Measurements from ENCODE around the gene OTOP3.
"Not testable (repeated sequence)": the region's sequence is repeated elsewhere in the genome, so short reads cannot be mapped to it uniquely, and the experiment has no call there.

OTOP3 gene, protein sequence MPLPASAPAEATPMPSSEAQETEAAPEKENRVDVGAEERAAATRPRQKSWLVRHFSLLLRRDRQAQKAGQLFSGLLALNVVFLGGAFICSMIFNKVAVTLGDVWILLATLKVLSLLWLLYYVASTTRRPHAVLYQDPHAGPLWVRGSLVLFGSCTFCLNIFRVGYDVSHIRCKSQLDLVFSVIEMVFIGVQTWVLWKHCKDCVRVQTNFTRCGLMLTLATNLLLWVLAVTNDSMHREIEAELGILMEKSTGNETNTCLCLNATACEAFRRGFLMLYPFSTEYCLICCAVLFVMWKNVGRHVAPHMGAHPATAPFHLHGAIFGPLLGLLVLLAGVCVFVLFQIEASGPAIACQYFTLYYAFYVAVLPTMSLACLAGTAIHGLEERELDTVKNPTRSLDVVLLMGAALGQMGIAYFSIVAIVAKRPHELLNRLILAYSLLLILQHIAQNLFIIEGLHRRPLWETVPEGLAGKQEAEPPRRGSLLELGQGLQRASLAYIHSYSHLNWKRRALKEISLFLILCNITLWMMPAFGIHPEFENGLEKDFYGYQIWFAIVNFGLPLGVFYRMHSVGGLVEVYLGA

DNA sequence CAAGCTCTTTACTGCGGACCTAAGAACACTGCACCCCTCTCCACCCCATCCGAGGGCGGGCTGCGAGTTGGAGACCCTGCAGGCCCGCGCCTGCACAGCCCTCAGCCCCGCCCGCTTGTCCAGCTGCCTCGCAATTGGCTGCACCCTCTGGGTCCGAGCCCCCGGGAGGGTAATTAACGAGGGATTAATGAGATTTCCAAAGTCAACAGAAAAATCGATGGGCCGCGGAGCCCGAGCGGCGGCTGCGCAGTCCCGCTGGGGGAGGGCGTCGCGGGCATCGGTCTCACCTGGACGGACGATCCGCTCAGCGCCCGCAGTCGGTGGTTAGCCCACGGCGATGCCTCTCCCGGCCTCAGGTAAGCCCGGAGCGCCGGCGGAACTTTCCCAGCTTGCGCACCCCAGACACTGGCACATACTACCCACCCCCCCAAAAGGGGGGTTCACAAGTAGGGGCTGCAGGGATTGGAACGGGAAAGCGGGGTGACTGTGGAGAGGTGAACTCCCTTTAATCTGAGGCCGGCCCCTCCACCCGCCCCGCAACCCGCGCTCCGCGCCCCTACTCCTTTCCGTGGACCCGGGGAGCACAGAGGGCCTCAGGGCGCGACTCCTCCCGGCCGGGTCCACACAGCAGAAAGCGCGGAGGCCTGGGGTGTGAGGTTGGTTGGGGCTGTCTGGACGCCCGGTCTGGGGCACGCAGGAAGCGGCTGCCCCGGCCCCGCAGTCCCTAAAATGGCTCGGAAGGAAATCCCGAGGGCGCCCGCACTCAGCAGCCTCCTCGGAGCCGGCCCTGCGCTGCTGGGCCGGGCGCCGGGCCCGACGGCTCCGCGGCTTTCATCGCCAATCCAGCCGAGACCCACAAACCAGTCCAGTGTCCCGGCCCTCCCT is at the start of gene OTOP3:
OTOP3 (plus strand) TSS at position 314 of the 885 bp plus-strand sequence; CDS start at position 338, 24 bp downstream.
- in situ Hi-C loops (cut with MboI; ENCODE audit: low sequenced_read_pairs): no loop called here

DNA sequence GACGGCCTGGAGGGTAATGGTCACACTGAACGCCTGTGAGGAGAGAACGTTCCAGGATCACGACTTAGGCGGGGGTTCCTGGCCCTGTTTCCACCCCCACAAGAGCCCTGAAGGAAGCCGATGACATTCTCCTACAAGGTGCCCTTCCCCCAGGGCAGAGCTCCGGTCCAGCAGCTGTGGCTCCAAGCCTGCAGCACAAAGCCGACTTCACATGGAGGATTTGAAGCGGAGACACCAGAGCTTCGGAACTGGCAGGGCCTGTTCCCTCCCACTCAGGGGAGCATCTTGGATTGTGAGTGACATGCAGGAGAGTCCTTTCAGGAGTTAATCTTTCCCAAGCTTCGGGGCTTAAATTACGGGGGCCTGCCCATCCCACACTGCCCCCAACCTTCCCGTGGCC is 47.2 kb upstream of the OTOP3 start:
- in situ Hi-C loops (cut with MboI; ENCODE audit: low sequenced_read_pairs): no loop called here

DNA sequence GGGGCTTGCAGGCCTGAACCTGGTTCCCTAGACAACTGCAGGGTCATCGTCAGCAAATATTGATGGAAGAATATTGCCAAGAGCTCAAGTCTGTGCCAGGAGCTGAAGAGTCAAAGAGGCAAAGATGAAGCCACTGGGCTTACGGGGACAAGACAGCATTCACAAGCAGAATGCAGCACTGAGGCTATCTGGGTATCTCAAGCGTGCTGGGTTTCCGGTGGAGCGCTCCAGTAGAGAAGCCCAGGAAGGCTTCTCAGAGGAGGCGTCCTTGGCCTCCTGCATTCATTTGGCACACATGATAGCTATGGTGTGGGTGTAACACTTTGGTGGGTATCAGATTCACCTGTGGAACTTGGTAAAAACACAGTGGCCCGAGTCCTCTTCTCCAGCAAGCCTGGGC is 45.1 kb upstream of the OTOP3 start:
- in situ Hi-C loops (cut with MboI; ENCODE audit: low sequenced_read_pairs): no loop called here

DNA sequence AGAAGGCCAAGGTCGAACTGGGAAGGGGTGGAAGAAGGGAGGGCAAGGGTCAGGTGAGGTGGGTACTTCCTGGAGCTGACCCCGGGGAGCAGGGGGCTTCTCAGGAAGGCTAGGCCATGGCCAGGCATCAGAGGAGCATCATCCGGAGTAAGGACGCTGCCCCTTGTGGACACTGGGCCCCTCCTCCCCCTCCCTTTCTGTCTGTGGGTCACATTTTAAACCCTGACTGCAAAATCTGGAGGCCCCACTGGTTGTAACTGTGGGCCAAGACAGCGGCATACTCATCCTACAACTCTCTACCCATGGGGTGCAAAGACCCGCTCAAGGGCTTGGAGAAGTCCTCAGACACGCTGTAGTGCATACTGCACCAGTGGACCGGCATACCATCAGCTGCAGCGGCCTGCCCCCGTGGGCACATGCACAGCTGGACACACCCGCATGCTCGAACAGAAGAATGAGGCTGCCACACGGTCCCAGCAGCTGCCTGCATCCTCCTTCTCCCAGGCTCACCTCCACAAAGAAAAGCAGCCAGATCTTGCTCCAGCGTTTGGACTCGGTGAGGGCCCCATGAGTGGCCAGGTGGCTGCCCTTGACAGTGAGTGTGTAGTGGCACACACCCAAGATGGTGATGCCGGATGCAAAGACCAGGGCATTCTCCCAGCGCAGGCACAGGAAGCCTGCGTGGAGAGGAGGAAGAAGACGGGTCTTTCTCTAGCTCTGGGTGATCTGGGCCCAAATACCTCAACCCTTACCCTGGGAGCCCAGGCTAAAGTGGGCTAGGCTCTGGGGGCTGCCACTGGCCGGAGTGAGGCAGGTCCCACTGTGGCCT is 43.5 kb upstream of the OTOP3 start:
- in situ Hi-C loops (cut with MboI; ENCODE audit: low sequenced_read_pairs): no loop called here

DNA sequence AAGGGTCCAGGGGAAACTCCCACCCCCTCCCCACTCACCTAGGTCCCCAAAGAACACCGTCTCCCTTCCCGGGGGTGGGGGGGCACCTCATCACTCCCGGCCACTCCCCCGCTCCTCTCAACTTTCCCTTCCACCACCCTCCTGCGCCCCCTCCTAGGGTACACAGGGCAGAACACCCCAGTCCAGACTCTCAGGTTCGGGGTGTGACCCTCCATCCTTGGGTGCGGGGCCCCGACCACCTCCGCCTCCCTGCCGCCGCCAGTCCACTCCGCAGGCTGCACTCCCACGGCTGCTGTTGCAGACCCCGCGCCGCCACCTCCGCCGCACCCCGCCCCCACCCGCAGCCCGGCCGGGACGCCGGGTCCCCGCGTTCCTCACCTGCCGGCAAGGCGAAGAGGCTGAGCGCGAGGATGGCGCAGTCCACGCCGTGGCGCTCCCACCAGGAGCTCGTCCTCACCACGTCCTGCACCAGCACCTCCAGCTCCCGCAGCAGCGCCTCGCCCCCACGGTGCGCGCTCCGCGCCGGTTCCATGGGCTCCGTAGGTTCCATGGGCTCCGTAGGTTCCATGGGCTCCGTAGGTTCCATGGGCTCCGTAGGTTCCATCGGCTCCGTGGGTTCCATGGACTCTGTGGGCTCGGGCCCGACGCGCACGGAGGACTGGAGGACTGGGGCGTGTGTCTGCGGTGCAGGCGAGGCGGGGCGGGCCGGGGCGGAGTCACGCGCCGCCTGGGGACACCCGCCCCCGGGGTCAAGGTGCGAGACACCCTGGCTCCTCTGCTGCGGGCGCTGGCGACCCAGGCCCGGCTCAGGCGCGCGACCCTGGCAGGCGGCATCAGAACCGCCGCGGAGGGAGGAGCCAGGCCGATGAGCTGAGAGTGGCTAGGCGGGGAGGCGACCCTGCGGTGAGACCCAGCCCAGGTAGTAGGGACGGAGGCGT is 42.5 kb upstream of the OTOP3 start, which contains the start of gene FADS6:
FADS6 (minus strand) TSS at position 660 of the 938 bp plus-strand sequence; CDS start at position 622, 38 bp downstream.
- in situ Hi-C loops (cut with MboI; ENCODE audit: low sequenced_read_pairs): no loop called here

DNA sequence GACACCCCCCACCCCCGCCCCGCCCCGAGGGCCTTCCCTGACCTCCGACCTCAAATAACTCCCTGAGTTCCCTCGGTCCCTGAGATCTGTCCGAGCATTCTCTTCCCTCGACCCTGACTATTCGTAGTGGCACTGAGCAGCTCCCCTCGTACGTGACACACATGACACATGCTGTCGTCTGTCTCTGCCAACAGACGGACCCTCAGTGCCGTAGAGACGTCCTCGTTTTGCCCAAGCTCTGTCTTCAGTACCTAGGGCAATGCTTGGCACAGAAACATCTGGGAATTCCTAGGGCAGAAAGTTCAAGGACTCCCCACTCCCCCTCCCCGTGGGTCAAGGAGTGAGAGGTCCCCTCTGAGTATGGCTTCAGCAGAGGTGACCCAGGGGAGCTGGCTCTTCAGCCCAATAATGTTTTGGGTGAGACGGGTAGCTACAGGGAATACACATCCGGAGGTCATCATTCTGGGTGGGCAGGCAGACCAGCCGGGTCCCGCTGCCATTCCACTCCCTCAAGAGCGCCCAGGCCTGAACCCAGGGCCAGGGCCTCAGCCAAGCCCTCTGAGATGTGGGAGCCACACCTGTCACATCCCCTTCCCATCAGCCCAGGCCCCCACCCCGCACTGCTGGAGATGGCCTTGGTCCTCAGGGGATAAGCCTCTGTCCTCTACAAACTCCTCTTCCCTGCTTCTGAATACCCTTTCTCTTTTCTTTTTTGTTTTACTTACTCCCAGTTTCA is 41.6 kb upstream of the OTOP3 start:
- in situ Hi-C loops (cut with MboI; ENCODE audit: low sequenced_read_pairs): no loop called here

DNA sequence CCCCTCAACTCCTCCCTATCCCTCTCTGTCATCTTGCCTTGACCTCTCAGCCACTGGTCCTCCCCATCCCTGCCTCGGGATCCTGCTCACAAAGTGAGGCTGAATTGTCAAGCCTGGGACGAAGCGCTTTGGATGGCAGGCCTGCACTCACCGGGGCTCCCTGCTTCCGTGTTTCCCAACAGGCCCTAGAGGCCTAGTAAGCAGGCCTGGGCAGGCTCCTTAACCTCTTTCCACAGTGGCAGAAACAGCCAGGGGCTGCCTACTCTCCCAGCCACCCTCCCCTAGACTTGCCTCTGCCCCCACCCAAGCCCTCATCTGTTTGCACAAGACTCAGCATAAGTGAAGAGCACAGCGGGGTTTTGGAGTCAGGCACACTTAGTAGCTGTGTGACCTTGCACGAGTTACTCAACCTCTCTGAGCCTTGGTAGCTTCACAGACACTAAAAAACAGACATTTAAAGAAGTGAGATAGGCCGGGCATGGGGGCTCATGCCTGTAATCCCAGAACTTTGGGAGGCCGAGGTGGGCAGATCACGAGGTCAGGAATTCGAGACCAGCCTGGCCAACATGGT is 37.2 kb upstream of the OTOP3 start:
- in situ Hi-C loops (cut with MboI; ENCODE audit: low sequenced_read_pairs): no loop called here

DNA sequence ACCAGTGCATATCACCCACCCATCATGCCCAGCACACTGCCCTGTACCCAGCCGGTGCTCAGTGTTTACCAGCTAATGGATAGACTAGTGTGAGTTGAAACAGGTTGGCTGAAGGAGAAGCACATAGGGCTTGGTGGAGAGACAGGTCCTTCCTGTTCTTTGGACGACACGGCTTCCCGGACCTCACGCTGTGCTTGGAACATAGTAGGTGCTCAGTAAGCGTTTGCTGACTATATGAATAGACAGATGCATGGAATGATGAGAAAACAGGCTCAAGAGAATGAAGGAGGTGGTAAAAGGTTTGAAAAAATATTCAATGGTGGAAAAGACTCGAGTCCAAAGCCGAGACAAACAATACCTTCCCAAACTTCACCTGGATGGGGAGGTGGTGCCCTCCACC is 35.5 kb upstream of the OTOP3 start:
- in situ Hi-C loops (cut with MboI; ENCODE audit: low sequenced_read_pairs): no loop called here

DNA sequence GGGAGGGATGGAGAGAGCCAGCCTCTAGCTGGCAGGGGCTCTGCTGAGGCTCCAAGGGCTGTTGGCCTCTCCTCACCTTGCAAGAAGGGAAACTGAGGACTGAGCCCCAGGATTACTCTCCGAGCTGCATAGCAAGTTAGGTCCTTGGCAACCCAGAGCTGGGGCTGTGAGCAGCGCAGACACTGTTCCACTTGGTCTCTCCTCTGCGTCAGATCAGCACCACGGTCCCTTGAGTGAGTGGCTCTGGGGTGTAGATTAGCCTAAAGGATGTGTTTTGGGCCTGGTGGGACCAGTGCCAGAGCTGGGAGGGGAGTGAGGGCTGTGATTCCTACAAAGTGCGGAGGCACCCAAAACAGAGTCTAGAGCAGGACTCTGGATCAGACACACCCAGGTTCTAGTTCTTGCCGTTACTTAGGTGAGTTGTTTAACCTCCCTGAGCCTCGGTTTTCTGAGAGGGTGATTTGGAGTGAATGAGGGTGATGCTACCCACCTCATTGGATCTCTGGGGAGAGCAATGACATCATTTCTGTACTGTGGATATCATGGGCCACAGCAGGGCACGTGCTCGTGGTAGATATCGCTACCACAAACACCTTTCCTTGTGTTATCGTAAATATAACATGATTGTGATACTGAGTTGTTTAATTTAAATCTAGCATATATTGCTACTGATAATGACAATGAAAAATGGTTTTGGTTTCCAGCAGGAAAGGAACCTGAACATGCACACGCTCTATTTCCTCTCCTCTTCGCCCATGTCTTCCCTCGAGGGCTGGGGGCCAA is 34.2 kb upstream of the OTOP3 start:
- in situ Hi-C loops (cut with MboI; ENCODE audit: low sequenced_read_pairs): no loop called here

DNA sequence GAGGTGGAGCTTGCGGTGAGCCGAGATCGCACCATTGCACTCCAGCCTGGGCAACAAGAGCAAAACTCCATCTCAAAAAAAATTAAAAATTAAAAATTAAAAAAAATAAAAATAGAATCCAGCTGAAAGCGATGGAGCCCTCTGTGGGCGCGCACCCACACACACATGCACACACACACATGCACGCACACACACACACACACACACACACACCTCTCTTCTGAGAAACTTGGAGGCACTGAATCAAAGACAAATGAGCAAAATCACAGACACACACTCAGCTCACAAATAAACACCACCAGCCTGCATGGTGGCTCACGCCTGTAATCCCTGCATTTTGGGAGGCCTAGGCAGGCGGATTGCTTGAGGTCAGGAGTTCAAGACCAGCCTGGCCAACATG is 32.7 kb upstream of the OTOP3 start:
- in situ Hi-C loops (cut with MboI; ENCODE audit: low sequenced_read_pairs): no loop called here

DNA sequence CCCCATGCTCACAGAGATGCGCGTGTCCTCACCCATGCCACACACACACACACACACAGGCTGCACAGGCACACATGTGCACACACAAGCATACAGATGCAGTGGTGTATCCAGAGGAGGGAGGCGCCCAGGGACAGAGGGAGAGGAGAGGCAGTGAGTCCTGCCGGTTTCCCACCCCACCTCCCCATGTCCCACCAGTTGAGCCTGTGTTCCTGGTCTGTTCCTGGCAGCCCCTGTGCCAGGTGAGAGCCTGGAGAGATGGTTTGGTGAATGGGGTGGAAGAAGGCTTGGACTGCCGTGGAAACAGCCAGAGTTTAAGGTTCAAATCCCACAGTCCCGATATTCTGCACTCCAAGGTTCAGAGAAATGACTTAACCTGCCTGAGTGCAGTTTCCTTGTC is 32.0 kb upstream of the OTOP3 start:
- in situ Hi-C loops (cut with MboI; ENCODE audit: low sequenced_read_pairs): no loop called here

DNA sequence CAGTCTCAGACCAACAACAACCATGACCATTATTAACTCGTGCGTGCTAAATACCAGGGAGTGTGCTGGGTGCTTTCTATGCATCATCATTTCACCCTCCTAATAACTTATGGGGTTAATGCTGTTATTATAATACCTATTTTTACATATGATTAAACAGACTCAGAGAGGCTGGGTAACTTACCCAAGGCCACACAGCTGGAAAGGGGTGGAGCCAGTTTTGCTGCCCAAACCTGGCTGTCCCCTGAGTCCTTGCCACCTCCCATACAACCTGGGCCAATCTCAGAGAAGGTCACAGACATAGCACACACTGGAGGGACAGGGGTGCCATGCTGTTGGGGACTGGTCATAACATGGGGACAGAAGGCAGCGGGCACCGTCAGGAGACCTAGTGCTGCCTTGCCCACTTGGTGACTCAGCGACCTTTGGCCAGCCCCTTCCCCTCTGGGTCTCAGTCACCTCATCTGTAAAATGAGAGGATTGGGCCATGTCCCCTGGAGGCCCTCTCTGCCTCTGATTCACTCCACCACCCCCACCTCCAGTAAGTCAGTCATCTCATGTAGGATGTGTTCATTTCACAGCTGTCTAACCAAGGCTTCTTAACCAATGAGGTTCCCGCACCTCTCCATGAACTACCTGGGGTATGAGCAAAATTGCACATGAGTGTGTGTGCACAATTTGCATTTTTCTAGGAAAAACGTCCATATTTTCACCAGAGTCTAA is 30.9 kb upstream of the OTOP3 start:
- in situ Hi-C loops (cut with MboI; ENCODE audit: low sequenced_read_pairs): no loop called here

DNA sequence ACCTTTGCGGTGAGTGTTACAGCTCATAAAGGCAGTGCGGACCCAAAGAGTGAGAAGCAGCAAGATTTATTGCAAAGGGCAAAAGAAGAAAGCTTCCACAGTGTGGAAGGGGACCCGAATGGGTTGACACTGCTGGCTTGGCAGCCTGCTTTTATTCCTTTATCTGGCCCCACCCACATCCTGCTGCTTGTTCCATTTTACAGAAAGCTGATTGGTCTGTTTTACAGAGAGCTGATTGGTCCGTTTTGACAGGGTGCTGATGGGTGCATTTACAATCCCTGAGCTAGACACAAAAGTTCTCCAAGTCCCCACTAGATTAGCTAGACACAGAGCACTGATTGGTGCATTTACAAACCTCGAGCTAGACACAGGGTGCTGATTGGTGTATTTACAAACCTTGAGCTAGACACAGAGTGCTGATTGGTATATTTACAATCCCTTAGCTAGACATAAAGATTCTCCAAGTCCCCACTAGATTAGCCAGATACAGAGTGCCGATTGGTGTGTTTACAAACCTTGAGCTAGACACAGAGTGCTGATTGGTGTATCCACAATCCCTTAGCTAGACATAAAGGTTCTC is 29.4 kb upstream of the OTOP3 start:
- in situ Hi-C loops (cut with MboI; ENCODE audit: low sequenced_read_pairs): not testable (repeated sequence)

DNA sequence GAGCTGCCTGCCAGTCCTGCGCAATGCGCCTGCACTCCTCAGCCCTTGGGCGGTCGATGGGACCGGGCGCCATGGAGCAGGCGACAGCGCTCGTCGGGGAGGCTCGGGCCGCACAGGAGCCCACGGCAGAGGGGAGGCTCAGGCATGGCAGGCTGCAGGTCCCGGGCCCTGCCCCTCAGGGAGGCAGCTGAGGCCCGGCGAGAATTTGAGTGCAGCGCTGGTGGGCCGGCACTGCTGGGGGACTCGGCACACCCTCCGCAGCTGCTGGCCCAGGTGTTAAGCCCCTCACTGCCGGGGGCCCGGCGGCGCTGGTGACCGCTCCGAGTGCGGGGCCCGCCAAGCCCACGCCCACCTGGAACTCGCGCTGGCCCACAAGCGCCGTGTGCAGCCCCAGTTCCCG is 28.7 kb upstream of the OTOP3 start:
- in situ Hi-C loops (cut with MboI; ENCODE audit: low sequenced_read_pairs): no loop called here

DNA sequence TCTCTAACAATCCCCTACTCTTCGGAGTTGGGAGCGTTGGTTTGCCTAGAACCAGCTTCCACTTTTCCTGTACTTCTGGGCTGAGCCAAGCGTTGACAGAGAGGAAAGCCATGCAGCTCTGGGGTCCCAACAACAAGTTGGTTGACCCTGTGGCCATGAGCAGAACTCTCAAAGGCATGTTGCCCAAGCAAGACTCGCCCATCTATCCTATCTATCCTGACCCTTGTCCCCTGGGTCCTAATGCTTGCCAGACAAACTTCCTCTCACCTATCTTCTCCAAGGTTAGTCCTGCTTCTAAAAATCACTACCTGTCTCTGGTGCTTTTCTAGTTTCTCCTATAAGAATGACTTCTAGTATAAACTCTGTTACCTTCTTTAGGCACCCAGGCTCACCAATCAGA is 26.6 kb upstream of the OTOP3 start:
- in situ Hi-C loops (cut with MboI; ENCODE audit: low sequenced_read_pairs): not testable (repeated sequence)

DNA sequence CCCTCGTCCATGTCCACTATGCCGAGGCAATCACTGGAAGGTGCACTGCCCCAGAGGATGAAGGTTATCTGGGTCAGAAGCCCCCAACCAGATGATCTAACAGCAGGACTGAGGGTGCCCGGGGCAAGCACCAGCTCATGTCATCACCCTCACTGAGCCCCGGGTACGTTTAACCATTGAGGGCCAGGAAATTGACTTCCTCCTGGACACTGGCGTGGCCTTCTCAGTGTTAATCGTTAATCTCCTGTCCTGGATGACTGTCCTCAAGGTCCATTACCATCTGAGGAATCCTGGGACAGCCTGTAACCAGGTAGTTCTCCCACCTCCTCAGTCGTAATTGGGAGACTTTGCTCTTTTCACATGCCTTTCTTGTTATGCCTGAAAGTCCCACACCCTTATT is 24.3 kb upstream of the OTOP3 start:
- in situ Hi-C loops (cut with MboI; ENCODE audit: low sequenced_read_pairs): not testable (repeated sequence)

Data from HL-60/S4 treated with phorbol 12-myristate 13-acetate at 8.2 ng/mL for 4 days and 3 days (cell line).